HepG2 (cell line): Measurements from ENCODE around the gene FIZ1. TPM values are rescaled to one million over a fixed set of nuclear protein-coding genes. Genes with fewer than 3 reads are reported as not detected.

Experiments used
- DZIP1 ChIP-seq: sonication (generic); formaldehyde crosslinking; IDR thresholded peaks from 2 replicates; pipeline ENCODE4 v1.5.0; 2020; ENCODE audit warnings: mild to moderate bottlenecking, missing genetic modification reagents
- FUBP1 ChIP-seq: sonication (generic); formaldehyde crosslinking; IDR thresholded peaks from 2 replicates; pipeline ENCODE4 v1.5.1; 2020; ENCODE audit warnings: missing genetic modification reagents, mild to moderate bottlenecking, borderline replicate concordance
- HNRNPL ChIP-seq: fragments of 200-400 bp; formaldehyde crosslinking; IDR thresholded peaks from 2 replicates; pipeline ENCODE4 v1.6.1; 2017; ENCODE audit warnings: mild to moderate bottlenecking, low read depth, low read length
- MED1 ChIP-seq: sonication (generic); formaldehyde crosslinking; IDR thresholded peaks from 2 replicates; pipeline ENCODE4 v1.4.0; 2020; ENCODE audit warnings: missing genetic modification reagents
- MEIS1 ChIP-seq: sonication (generic); formaldehyde crosslinking; IDR thresholded peaks from 2 replicates; pipeline ENCODE4 v1.9.0; 2021; ENCODE audit warnings: mild to moderate bottlenecking, missing genetic modification reagents, moderate library complexity, borderline replicate concordance
- NFKBIZ ChIP-seq: IDR thresholded peaks from 2 replicates; pipeline ENCODE4 v1.6.1; 2018; ENCODE audit warnings: missing genetic modification reagents, missing compliant biosample characterization
- NPAS2 ChIP-seq: sonication (generic); formaldehyde crosslinking; IDR thresholded peaks from 2 replicates; pipeline ENCODE4 v1.8.0; 2022; ENCODE audit warnings: mild to moderate bottlenecking, missing genetic modification reagents, borderline replicate concordance
- PAF1 ChIP-seq: IDR thresholded peaks from 2 replicates; pipeline ENCODE4 v1.6.1; 2016; ENCODE audit warnings: missing genetic modification reagents, missing compliant biosample characterization
- PHF8 ChIP-seq: sonication (generic); formaldehyde crosslinking; IDR thresholded peaks from 2 replicates; pipeline ENCODE4 v1.5.0; 2020; ENCODE audit warnings: missing genetic modification reagents
- PTBP1 ChIP-seq: fragments of 200-400 bp; formaldehyde crosslinking; IDR thresholded peaks from 2 replicates; pipeline ENCODE4 v1.6.1; 2018; ENCODE audit warnings: low read length, low read depth; ENCODE audit not compliant: poor library complexity, severe bottlenecking
- RELA ChIP-seq: sonication (generic); formaldehyde crosslinking; IDR thresholded peaks from 2 replicates; pipeline ENCODE4 v1.4.0; 2020; ENCODE audit warnings: missing genetic modification reagents
- SAP130 ChIP-seq: IDR thresholded peaks from 2 replicates; pipeline ENCODE4 v1.6.1; 2016; ENCODE audit warnings: low read depth
- SNAPC2 ChIP-seq: sonication (generic); formaldehyde crosslinking; IDR thresholded peaks from 2 replicates; pipeline ENCODE4 v1.8.1; 2022; ENCODE audit warnings: mild to moderate bottlenecking, missing genetic modification reagents
- SSRP1 ChIP-seq: IDR thresholded peaks from 2 replicates; pipeline ENCODE4 v1.6.1; 2016; ENCODE audit warnings: control low read depth
- ZBTB43 ChIP-seq: sonication (generic); formaldehyde crosslinking; conservative IDR thresholded peaks from 2 replicates; pipeline ENCODE4 v1.4.0; 2020; ENCODE audit warnings: missing genetic modification reagents
- ZNF24 ChIP-seq: fragments of 450-650 bp; IDR thresholded peaks from 2 replicates; pipeline ENCODE4 v1.6.1; 2017; ENCODE audit warnings: antibody characterized with exemption, mild to moderate bottlenecking
- ZNF329 ChIP-seq: sonication (generic); formaldehyde crosslinking; IDR thresholded peaks from 2 replicates; pipeline ENCODE4 v1.9.0; 2021; ENCODE audit warnings: low read depth, mild to moderate bottlenecking, missing genetic modification reagents
- ZNF33B ChIP-seq: sonication (generic); formaldehyde crosslinking; IDR thresholded peaks from 2 replicates; pipeline ENCODE4 v1.5.1; 2020; ENCODE audit warnings: mild to moderate bottlenecking, missing genetic modification reagents
- ZNF343 ChIP-seq: sonication (generic); formaldehyde crosslinking; IDR thresholded peaks from 2 replicates; pipeline ENCODE4 v1.4.0; 2020; ENCODE audit warnings: mild to moderate bottlenecking, missing genetic modification reagents
- ZNF350 ChIP-seq: sonication (generic); formaldehyde crosslinking; IDR thresholded peaks from 2 replicates; pipeline ENCODE4 v1.4.0; 2020; ENCODE audit warnings: mild to moderate bottlenecking, low read depth, missing genetic modification reagents, borderline replicate concordance
- ZNF543 ChIP-seq: sonication (generic); formaldehyde crosslinking; IDR thresholded peaks from 2 replicates; pipeline ENCODE4 v1.4.0; 2020; ENCODE audit warnings: mild to moderate bottlenecking, missing genetic modification reagents
- ZNF563 ChIP-seq: sonication (generic); formaldehyde crosslinking; IDR thresholded peaks from 2 replicates; pipeline ENCODE4 v1.8.0; 2022; ENCODE audit warnings: mild to moderate bottlenecking, moderate library complexity, missing genetic modification reagents
- ZNF619 ChIP-seq: sonication (generic); formaldehyde crosslinking; IDR thresholded peaks from 2 replicates; pipeline ENCODE4 v1.4.0; 2020; ENCODE audit warnings: mild to moderate bottlenecking, missing genetic modification reagents
- ZNF652 ChIP-seq: IDR thresholded peaks from 2 replicates; pipeline ENCODE4 v1.6.1; 2016; ENCODE audit warnings: low read depth, borderline replicate concordance
- ZSCAN5A ChIP-seq: sonication (generic); formaldehyde crosslinking; IDR thresholded peaks from 2 replicates; pipeline ENCODE4 v1.8.0; 2022; ENCODE audit warnings: mild to moderate bottlenecking, missing genetic modification reagents, borderline replicate concordance
- polyA plus RNA-seq, 8 experiments: library from polyadenylated mRNA; depleted of rRNA in 3 of 8; stranded (reverse) in 7 of 8; unstranded in 1 of 8; fragments of >200 nt; fragmentation: Illumina TruSeq in 4 of 8; extraction: Trizol in 4 of 8; gene quantifications; 2 replicates each; pipeline versions ENCODE4 v1.2.1 to v1.2.3, GENCODE V29; 2011 to 2016; ENCODE audit warnings: low read depth in 4 of 8, missing spikeins in 1 of 8, mixed read lengths in 1 of 8; ENCODE audit not compliant: insufficient read depth in 1 of 8
- total RNA-seq, 5 experiments: library from RNA; depleted of rRNA; stranded (reverse); fragments of >200 nt; fragmentation: Illumina TruSeq; extraction: Trizol; gene quantifications; 2 replicates each; pipeline ENCODE4 v1.2.3, GENCODE V29; 2016; ENCODE audit warnings: low read depth in 1 of 5

The FIZ1 gene
- total and polyA plus RNA-seq, 2 of the 13 experiments (the other 11 are each of a cell fraction or from before 2014, with no cell fraction given): 3.6 to 5.9 TPM

- no peak for TF ChIP-seq NFKBIZ (CRISPR knock-in tag)
- TF ChIP-seq ZNF33B (CRISPR knock-in tag): no peak
- TF ChIP-seq PHF8 (CRISPR knock-in tag): peak; percentile 25; the same call in 1 of the 2 replicates
- TF ChIP-seq ZNF619 (CRISPR knock-in tag): no peak
- no peak for TF ChIP-seq DZIP1
- TF ChIP-seq NPAS2 (CRISPR knock-in tag): no peak
- TF ChIP-seq ZNF329 (CRISPR knock-in tag): no peak
- TF ChIP-seq PAF1 (CRISPR knock-in tag): no peak
- TF ChIP-seq ZBTB43: no peak
- no peak for TF ChIP-seq RELA (CRISPR knock-in tag)
- no peak; the same call in 1 of the 2 replicates for TF ChIP-seq ZNF652
- TF ChIP-seq ZNF343 (CRISPR knock-in tag): peak; percentile 46; the same call in 1 of the 2 replicates
- TF ChIP-seq ZNF350 (CRISPR knock-in tag): no peak
- TF ChIP-seq ZNF24: no peak
- TF ChIP-seq ZNF543: no peak; the same call in 1 of the 2 replicates
- no peak for TF ChIP-seq ZNF563 (CRISPR knock-in tag)
- TF ChIP-seq SNAPC2 (CRISPR knock-in tag): no peak
- no peak for TF ChIP-seq ZSCAN5A (CRISPR knock-in tag)
- no peak for TF ChIP-seq FUBP1 (CRISPR knock-in tag)
- TF ChIP-seq PTBP1: no peak
- TF ChIP-seq HNRNPL: no peak
- TF ChIP-seq MED1 (CRISPR knock-in tag): no peak
- peak; percentile 61; the same call in 1 of the 2 replicates for TF ChIP-seq SAP130 (CRISPR knock-in tag)
- peak; percentile 46; the same call in 1 of the 2 replicates for TF ChIP-seq MEIS1 (CRISPR knock-in tag)
- no peak for TF ChIP-seq SSRP1 (CRISPR knock-in tag)
Observed at GRCh38 chr19:55581145-55581822, 18.0 kb downstream of the FIZ1 start (continued).
